Endothelial cell of umbilical vein (primary cell): ENCODE results near the gene MAGEH1.

Experiments
- EZH2 ChIP-seq: IDR thresholded peaks from 2 replicates; pipeline ENCODE4 v1.6.1; 2012; ENCODE audit warnings: borderline replicate concordance, low read depth, mild to moderate bottlenecking, moderate library complexity, low read length, inconsistent platforms; ENCODE audit not compliant: severe bottlenecking
- FOS ChIP-seq: IDR thresholded peaks from 2 replicates; pipeline ENCODE4 v1.6.1; 2011; ENCODE audit warnings: mild to moderate bottlenecking, low read length, moderate library complexity, borderline replicate concordance; ENCODE audit not compliant: insufficient read depth
- MYC ChIP-seq: IDR thresholded peaks from one replicate; pipeline ENCODE4 v1.6.1; 2011; ENCODE audit warnings: mild to moderate bottlenecking, low read depth, low read length
- POLR2A ChIP-seq: IDR thresholded peaks from 2 replicates; pipeline ENCODE4 v1.6.1; 2012; ENCODE audit warnings: low read depth, mild to moderate bottlenecking, control low read depth, low read length
- POLR2AphosphoS5 ChIP-seq: IDR thresholded peaks from 2 replicates; pipeline ENCODE4 v1.6.1; 2012; ENCODE audit warnings: low read depth, mild to moderate bottlenecking, control low read depth, low read length, moderate library complexity; ENCODE audit not compliant: insufficient read depth
- TF ChIP-seq, protein P1 (sequence below), 2 donors: IDR thresholded peaks; 1 replicate in 1 of 2; 2 replicates in 1 of 2; pipeline ENCODE4 v1.5.1; 2011; ENCODE audit warnings: low read length in 2 of 2, mild to moderate bottlenecking in 2 of 2, moderate library complexity in 2 of 2, control low read depth in 1 of 2, inconsistent platforms in 1 of 2, low read depth in 1 of 2; ENCODE audit not compliant: insufficient read depth in 1 of 2; ENCODE audit errors: extremely low read depth in 1 of 2
- TF ChIP-seq, protein P2 (sequence below): IDR thresholded peaks from 2 replicates; pipeline ENCODE4 v1.6.1; 2011; ENCODE audit not compliant: insufficient read depth, insufficient read length

DNA sequence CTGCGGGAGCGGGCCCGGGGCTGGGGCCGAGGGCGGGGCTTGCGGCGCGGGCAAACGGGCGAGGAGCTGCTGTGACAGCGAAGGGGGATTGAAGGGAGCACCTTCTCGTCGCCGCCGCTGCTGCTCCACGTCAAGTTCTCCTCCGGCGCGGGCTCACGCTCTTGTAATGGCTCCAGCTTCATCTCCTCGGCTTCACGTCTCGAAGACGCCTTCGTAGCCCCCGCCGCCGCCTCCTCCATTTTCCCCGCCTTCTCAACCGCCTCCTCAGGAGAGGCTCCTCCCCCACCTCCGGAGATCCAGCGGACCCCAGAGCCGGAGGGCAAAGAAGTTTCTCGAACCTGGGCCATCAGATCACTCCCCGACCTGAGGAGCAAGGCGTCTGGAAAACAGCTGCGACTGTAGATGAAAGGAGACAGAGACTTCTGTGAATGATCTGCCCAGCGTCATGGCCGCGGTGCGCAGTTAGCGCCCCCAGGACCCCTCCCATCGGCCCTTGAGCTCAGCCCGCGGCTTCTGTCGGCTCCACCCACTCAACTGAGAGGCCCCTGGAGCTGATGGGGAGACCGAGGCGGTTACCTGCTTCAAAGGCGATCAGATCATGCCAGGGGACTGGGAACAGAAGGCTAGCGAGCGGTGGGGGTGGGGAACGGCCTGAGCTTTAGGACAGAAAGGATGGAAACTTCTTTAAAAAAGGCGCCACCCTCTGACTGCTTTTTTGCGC is 36.8 kb downstream of the MAGEH1 start:
- no peak for TF ChIP-seq POLR2AphosphoS5
- TF ChIP-seq, protein P1, sequence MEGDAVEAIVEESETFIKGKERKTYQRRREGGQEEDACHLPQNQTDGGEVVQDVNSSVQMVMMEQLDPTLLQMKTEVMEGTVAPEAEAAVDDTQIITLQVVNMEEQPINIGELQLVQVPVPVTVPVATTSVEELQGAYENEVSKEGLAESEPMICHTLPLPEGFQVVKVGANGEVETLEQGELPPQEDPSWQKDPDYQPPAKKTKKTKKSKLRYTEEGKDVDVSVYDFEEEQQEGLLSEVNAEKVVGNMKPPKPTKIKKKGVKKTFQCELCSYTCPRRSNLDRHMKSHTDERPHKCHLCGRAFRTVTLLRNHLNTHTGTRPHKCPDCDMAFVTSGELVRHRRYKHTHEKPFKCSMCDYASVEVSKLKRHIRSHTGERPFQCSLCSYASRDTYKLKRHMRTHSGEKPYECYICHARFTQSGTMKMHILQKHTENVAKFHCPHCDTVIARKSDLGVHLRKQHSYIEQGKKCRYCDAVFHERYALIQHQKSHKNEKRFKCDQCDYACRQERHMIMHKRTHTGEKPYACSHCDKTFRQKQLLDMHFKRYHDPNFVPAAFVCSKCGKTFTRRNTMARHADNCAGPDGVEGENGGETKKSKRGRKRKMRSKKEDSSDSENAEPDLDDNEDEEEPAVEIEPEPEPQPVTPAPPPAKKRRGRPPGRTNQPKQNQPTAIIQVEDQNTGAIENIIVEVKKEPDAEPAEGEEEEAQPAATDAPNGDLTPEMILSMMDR (IDR thresholded peaks at IDR 0.05; ENCODE audit: extremely low read depth in 1 of 2, insufficient read depth in 1 of 2, low read depth in 1 of 2, low read length in 2 of 2) = no peak
- no peak for TF ChIP-seq POLR2A
- no peak for TF ChIP-seq MYC
- TF ChIP-seq, protein P2, sequence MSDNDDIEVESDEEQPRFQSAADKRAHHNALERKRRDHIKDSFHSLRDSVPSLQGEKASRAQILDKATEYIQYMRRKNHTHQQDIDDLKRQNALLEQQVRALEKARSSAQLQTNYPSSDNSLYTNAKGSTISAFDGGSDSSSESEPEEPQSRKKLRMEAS = no peak
- TF ChIP-seq EZH2 = no peak
- no peak for TF ChIP-seq FOS
